22Rv1 (cell line): ENCODE results near the gene FAM181A.

Source experiments
- H3K27ac ChIP-seq: fragments of 450-650 bp; 2 replicates; pipeline ENCODE4 v1.5.1; 2017
- ZFX ChIP-seq: fragments of 450-650 bp; IDR thresholded peaks from 2 replicates; pipeline ENCODE4 v1.6.1; 2017; ENCODE audit warnings: antibody characterized with exemption, borderline replicate concordance
- TF ChIP-seq, protein P1 (sequence below): fragments of 450-650 bp; IDR thresholded peaks from 2 replicates; pipeline ENCODE4 v1.5.1; 2017; ENCODE audit warnings: mild to moderate bottlenecking

The FAM181A gene

DNA sequence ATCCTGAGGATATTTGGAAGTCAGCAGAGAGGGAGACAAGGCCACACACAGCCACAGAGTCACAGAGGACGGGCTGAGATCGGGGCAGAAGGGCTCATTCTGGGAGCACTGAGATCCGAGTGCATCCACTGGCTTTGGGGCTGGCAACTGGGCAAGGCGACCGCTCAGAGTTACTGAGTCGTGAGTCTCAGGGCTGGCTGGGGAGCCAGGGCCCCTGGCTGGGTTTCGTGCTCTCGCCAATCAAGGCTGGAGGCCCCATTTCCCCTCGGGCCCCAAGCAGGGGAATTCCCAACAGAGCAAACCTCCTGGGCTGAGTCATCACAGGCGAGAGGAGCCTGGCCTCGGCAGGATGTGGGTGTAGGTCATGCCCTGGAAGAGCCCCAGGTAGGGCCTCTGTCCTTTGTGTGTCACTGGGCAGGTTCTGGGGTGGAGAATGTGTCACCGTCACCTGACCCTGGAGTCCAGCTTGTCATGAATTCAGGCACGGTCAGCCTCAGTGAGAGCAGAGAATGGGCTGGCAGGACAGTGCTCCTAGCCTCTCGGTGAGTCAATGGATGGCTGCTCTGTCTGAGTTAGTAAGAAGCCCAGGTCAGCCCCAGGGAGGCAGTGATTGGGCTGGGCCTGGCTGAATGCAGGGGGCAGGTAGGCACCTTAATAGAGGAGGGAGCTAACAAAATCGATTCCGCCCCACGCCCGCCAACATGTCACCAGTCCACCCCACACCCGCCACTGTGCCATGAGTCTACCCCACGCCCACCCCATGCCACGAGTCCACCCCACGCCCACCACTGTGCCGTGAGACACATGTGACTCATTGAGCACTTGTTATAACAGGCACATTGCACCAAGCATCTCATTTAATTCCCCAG is 32.3 kb downstream of the FAM181A start:
- TF ChIP-seq, protein P1, sequence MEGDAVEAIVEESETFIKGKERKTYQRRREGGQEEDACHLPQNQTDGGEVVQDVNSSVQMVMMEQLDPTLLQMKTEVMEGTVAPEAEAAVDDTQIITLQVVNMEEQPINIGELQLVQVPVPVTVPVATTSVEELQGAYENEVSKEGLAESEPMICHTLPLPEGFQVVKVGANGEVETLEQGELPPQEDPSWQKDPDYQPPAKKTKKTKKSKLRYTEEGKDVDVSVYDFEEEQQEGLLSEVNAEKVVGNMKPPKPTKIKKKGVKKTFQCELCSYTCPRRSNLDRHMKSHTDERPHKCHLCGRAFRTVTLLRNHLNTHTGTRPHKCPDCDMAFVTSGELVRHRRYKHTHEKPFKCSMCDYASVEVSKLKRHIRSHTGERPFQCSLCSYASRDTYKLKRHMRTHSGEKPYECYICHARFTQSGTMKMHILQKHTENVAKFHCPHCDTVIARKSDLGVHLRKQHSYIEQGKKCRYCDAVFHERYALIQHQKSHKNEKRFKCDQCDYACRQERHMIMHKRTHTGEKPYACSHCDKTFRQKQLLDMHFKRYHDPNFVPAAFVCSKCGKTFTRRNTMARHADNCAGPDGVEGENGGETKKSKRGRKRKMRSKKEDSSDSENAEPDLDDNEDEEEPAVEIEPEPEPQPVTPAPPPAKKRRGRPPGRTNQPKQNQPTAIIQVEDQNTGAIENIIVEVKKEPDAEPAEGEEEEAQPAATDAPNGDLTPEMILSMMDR = no peak
- no peak for TF ChIP-seq ZFX
- H3K27ac ChIP-seq = no peak overlapping the region

DNA sequence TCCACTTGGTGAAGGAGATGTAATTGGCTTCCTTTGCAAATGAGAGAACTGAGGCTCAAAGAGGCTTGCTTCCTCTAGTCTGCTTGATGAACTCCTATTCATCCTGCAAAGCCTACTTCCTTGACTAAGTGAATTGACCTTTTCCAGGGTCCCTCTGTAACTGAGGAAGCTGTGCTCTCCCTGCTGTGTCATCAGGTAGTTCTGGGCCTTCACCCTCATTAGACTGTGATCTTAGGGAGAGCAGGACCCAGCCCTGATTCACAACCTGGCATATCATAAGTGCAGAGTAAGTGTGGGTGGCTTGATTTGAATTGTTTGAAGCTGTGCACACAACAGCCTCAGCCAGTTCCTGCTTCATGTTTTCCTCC is 32.9 kb downstream of the FAM181A start:
- no peak for TF ChIP-seq ZFX
- TF ChIP-seq, protein P1 = no peak
- H3K27ac ChIP-seq = no peak overlapping the region

GRCh38 chr14:93960774-93961438 is 33.8 kb downstream of the FAM181A start:
- H3K27ac ChIP-seq = no peak overlapping the region
- TF ChIP-seq, protein P1 = no peak
- no peak for TF ChIP-seq ZFX

DNA sequence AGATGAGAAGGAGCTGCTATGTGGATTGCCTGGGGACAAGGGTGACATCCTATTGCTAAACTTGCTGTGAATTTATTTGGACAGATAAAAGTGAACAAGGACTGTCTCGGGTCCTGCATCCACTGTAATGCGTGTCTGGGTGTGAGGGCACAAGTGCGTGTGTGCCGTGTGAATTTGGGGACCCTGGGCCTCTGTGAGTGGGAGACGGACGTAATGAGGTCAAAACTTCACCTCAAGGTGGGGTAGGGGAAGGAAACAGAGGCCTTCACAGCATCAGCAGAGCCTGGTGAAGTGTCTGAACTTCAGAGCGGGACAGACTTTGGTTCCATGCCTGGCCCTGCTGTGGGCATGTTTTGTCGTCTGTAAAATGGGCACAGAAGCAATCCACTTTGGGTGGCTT is 34.5 kb downstream of the FAM181A start:
- H3K27ac ChIP-seq = no peak overlapping the region
- TF ChIP-seq, protein P1 = no peak
- TF ChIP-seq ZFX = no peak

DNA sequence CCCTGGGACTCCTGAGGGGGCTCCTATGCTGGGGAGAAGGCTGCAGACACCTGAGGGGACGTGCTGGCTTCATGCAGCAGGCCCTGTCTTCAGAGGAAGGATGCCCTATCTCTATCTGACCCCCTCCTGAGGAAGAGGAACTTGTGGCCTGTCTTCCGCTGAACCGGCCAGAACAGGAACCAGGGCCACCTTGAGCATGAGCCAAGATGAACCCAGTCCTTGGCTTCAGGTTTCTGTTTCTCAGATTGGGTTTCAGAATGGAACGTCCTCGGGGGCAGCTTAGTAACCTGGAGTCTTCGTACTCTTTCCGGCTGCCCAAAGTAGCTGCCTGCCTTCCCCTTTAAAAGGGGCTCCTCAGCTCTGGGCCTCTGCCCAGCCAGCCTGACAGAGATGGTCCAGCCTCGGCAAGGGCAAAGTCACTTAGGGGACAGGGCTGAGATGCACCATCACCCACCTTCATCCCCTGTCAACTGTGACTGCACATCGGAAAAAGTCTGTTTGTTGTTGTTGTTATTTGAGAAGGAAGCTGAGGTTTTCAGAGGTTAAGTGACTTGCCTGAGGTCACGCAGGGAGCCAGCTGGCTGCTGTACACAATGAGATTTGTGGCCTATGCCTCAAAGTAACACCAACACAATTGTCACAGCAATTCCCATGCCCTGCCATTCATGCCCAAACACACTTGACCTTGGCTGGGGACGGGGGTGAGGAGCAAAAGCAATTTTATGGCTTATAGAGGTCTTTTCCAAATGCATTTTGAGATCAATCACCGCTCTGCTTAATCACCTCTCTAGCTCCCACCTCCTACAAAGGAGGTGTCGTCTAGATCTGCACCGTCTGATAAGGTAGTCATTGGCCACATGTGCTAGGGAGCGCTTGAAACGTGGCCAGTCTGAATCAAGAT is 35.8 kb downstream of the FAM181A start:
- H3K27ac ChIP-seq = no peak overlapping the region
- TF ChIP-seq, protein P1 = no peak
- no peak for TF ChIP-seq ZFX

DNA sequence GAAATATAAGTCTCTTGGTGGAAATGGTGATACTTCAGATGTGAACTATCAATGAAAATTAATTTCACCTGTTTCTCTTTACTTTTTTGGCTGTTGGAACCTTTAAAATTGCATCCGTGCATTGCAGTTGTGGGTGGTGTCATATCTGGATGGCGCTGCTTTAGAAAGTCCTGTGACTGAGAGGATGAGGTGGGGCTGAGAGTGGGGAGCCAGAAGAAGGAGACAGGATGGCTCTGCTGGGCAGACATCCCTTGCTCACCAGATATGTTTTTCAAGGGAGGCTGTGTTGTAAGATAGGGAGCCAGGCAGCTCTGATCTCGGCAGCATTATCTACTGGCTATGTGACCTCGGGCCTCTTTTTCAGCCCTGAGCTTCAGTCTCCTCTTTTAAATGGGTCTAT is 36.5 kb downstream of the FAM181A start:
- no peak overlapping the region for H3K27ac ChIP-seq
- TF ChIP-seq ZFX = no peak

DNA sequence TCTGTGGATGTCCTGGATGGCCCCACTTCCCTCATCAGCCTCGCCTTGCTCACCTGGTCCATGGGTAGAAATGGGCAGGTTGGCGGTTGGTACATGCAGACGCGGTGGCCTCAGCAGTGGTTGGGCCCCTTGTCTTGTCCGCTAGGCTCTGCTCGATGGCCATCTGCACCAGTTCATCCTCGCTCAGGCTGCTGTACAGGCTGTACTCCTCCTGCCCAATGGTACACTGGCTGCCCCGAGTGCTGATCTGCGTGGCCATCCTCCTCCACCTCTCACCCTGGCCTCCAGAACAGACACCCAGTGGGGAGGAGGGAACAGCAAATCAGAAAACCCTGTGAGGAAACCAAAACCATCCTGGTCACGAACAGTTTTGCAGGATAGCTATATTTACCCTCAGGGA is 37.1 kb downstream of the FAM181A start:
- H3K27ac ChIP-seq = no peak overlapping the region
- TF ChIP-seq, protein P1 = no peak
- no peak for TF ChIP-seq ZFX
